ENCODE results near the gene SNX32. TPM values are rescaled to one million over a fixed set of nuclear protein-coding genes. Genes with fewer than 3 reads are reported as not detected.

The SNX32 gene
- total and polyA plus RNA-seq, 2 of the 13 experiments (the other 11 are each of a cell fraction or from before 2014, with no cell fraction given), result 0.09 to 0.34 TPM

DNA sequence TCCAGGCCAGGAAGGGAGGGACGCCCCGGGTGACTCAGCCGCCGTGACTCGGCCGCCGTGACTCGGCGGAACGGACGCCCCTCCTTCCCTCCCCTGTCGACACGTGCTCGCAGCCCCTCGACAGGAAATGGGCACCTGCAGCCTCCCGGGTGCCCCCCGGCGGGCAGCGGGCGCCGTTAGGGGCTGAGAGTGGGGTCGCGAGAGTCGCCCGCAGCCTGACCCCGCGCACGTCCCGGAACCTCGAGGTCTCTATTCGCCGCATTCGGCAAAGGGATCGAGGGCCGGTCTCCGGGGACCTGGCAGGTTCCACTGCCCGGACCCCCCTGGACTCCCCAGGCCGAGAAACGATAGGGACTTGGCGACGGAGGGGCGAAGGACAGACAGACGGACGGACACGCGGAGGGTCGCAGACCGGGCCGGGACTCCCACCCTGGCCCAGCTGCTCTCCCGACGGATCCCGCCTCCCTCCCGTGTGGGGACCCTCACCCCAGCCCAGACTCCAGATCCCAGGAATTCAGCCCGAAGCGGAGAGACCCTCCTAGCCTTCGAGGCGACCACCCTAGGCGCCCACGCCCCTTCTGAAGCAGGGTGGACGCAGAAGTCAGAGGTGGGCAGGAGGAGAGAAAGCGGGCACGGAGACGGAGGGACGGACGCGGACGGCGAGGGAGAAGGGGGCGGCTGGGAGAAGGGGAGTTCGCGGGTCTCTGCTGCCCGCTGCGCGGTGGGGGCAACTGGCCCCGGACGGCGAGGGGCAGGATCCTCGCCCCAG, 65.8 kb downstream of the SNX32 start (continued):
- no peak for TF ChIP-seq ZNF124 (CRISPR knock-in tag; IDR thresholded peaks at IDR 0.05)
- TF ChIP-seq, protein P1, sequence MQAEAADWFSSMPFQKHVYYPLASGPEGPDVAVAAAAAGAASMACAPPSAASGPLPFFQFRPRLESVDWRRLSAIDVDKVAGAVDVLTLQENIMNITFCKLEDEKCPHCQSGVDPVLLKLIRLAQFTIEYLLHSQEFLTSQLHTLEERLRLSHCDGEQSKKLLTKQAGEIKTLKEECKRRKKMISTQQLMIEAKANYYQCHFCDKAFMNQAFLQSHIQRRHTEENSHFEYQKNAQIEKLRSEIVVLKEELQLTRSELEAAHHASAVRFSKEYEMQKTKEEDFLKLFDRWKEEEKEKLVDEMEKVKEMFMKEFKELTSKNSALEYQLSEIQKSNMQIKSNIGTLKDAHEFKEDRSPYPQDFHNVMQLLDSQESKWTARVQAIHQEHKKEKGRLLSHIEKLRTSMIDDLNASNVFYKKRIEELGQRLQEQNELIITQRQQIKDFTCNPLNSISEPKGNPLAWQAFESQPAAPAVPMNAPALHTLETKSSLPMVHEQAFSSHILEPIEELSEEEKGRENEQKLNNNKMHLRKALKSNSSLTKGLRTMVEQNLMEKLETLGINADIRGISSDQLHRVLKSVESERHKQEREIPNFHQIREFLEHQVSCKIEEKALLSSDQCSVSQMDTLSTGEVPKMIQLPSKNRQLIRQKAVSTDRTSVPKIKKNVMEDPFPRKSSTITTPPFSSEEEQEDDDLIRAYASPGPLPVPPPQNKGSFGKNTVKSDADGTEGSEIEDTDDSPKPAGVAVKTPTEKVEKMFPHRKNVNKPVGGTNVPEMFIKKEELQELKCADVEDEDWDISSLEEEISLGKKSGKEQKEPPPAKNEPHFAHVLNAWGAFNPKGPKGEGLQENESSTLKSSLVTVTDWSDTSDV (CRISPR knock-in tag; IDR thresholded peaks at IDR 0.05), result no peak
- TF ChIP-seq ZSCAN22 (CRISPR knock-in tag; IDR thresholded peaks at IDR 0.05), result no peak
- TF ChIP-seq KLF11 (CRISPR knock-in tag; IDR thresholded peaks at IDR 0.05), result 0 out of 2 replicates have a peak, but pooled peaks have one; percentile 32
- no peak for TF ChIP-seq ZNF747 (CRISPR knock-in tag; IDR thresholded peaks at IDR 0.05; ENCODE audit: borderline replicate concordance)
- TF ChIP-seq NFE2L1 (CRISPR knock-in tag; IDR thresholded peaks at IDR 0.05; ENCODE audit: borderline replicate concordance), result no peak
- TF ChIP-seq RARA (CRISPR knock-in tag; IDR thresholded peaks at IDR 0.05), result 0 out of 2 replicates have a peak, but pooled peaks have one; percentile 49
- TF ChIP-seq ZNF720 (CRISPR knock-in tag; IDR thresholded peaks at IDR 0.05), result no peak
- no peak for TF ChIP-seq ZNF12 (CRISPR knock-in tag; IDR thresholded peaks at IDR 0.05)
- TF ChIP-seq, protein P2, sequence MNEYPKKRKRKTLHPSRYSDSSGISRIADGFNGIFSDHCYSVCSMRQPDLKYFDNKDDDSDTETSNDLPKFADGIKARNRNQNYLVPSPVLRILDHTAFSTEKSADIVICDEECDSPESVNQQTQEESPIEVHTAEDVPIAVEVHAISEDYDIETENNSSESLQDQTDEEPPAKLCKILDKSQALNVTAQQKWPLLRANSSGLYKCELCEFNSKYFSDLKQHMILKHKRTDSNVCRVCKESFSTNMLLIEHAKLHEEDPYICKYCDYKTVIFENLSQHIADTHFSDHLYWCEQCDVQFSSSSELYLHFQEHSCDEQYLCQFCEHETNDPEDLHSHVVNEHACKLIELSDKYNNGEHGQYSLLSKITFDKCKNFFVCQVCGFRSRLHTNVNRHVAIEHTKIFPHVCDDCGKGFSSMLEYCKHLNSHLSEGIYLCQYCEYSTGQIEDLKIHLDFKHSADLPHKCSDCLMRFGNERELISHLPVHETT (CRISPR knock-in tag; conservative IDR thresholded peaks at IDR 0.05), result no peak
- TF ChIP-seq, protein P3, sequence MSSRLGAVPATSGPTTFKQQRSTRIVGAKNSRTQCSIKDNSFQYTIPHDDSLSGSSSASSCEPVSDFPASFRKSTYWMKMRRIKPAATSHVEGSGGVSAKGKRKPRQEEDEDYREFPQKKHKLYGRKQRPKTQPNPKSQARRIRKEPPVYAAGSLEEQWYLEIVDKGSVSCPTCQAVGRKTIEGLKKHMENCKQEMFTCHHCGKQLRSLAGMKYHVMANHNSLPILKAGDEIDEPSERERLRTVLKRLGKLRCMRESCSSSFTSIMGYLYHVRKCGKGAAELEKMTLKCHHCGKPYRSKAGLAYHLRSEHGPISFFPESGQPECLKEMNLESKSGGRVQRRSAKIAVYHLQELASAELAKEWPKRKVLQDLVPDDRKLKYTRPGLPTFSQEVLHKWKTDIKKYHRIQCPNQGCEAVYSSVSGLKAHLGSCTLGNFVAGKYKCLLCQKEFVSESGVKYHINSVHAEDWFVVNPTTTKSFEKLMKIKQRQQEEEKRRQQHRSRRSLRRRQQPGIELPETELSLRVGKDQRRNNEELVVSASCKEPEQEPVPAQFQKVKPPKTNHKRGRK (CRISPR knock-in tag; IDR thresholded peaks at IDR 0.05), result no peak
- peak; percentile 40; the same call in 1 of the 2 replicates for TF ChIP-seq ZMYM3 (CRISPR knock-in tag; IDR thresholded peaks at IDR 0.05)
- TF ChIP-seq, protein P4, sequence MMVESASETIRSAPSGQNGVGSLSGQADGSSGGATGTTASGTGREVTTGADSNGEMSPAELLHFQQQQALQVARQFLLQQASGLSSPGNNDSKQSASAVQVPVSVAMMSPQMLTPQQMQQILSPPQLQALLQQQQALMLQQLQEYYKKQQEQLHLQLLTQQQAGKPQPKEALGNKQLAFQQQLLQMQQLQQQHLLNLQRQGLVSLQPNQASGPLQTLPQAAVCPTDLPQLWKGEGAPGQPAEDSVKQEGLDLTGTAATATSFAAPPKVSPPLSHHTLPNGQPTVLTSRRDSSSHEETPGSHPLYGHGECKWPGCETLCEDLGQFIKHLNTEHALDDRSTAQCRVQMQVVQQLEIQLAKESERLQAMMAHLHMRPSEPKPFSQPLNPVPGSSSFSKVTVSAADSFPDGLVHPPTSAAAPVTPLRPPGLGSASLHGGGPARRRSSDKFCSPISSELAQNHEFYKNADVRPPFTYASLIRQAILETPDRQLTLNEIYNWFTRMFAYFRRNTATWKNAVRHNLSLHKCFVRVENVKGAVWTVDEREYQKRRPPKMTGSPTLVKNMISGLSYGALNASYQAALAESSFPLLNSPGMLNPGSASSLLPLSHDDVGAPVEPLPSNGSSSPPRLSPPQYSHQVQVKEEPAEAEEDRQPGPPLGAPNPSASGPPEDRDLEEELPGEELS (CRISPR knock-in tag; IDR thresholded peaks at IDR 0.05), result no peak
- TF ChIP-seq, protein P5, sequence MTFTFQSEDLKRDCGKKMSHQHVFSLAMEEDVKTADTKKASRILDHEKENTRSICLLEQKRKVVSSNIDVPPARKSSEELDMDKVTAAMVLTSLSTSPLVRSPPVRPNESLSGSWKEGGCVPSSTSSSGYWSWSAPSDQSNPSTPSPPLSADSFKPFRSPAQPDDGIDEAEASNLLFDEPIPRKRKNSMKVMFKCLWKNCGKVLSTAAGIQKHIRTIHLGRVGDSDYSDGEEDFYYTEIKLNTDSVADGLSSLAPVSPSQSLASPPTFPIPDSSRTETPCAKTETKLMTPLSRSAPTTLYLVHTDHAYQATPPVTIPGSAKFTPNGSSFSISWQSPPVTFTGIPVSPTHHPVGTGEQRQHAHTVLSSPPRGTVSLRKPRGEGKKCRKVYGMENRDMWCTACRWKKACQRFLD (CRISPR knock-in tag; IDR thresholded peaks at IDR 0.05; ENCODE audit: borderline replicate concordance), result no peak
- TF ChIP-seq ZNF230 (CRISPR knock-in tag; IDR thresholded peaks at IDR 0.05), result no peak
- no peak for TF ChIP-seq IRX3 (CRISPR knock-in tag; IDR thresholded peaks at IDR 0.05; ENCODE audit: borderline replicate concordance, low read depth)
- TF ChIP-seq ZNF510 (CRISPR knock-in tag; IDR thresholded peaks at IDR 0.05; ENCODE audit: low read depth), result no peak
- TF ChIP-seq ZNF569 (CRISPR knock-in tag; IDR thresholded peaks at IDR 0.05; ENCODE audit: borderline replicate concordance), result no peak
- no peak for TF ChIP-seq ZNF644 (CRISPR knock-in tag; IDR thresholded peaks at IDR 0.05; ENCODE audit: low read depth)
- no peak for TF ChIP-seq NR1H2 (CRISPR knock-in tag; IDR thresholded peaks at IDR 0.05; ENCODE audit: borderline replicate concordance, low read depth)
- no peak for TF ChIP-seq RBM22 (optimal IDR thresholded peaks at IDR 0.05; ENCODE audit: low read length)
